NAMALWA (cell line): Measurements from ENCODE around the gene PDPR.
"Not testable (repeated sequence)": the region's sequence is repeated elsewhere in the genome, so short reads cannot be mapped to it uniquely, and the experiment has no call there.

Experiments
- DNase-seq: peaks from one replicate; pipeline ENCODE4 v3.0.0-alpha.2; 2015; ENCODE audit warnings: low spot score

PDPR gene

DNA sequence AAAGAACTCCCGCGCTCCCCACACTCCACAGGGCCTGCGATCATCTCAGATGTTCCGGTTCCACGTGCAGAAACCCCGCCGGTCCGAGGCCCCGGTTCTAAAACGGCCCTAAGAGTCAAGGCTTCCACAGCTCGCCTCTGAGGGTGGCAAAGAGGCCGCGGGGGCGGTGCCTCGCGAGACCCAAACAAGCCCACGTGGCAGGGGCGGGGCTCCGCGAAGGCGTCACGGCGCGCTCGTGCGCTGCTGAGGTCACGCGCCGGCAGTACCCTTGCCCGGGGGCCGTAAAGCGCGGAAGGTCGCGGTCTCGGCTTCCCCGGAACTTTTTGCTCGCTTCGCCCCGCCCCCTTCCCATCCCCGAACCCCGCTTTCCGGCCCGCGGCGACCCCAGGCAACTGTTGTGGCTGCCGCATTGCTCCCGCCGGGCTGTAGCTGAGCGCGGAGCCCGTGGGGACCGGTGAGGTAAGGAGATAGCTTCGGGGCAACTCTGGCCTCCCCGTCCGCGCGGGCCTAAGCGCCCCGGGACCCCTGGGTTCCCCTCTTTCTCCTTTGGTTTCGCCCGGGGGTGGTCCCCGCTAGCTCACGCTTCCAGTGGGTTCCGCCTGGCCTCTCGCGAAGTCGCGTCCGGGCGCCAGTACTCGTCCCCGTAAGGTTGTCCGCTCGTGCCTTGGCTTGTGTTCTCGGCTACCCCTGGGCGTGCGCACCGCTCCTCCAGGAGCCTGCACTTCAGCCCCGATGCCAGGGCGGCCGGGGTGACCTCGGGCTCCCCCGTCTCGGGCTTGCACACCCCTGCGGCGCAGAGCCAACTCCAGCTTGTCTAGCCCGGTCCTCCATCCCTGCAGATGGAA lies at the start of gene PDPR:
Gene PDPR (plus strand): TSS at position 351 of the 845 bp plus-strand sequence. CDS start 6,161 bp downstream, outside the sequence.
- peak; percentile 94 for DNase-seq

DNA sequence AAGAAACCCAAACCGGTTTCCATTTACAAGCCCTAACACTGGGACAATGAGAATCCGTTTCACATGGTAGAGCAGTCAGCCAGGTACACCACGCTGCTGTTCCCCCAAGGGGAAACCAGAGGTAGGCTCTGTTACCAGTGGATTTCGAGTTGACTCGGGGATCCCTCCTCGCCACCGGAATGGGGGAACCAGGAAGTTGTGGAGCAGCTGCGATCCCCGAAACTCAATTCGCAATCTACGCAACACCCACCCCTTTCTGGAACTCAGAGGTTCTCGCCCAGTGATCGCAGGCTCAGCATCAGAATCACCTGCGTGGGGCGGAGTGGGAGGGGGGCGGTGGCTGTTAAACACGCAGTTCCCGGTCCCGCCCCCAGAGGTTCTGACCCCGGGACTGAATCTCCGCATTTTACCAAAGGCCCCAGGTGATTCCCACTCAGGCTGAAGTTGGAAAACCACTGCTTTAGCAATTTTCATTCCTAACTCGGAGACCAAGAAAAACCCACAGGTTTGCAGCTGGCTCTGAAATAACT lies 49.2 kb upstream of the PDPR start:
- DNase-seq = peak; percentile 25

DNA sequence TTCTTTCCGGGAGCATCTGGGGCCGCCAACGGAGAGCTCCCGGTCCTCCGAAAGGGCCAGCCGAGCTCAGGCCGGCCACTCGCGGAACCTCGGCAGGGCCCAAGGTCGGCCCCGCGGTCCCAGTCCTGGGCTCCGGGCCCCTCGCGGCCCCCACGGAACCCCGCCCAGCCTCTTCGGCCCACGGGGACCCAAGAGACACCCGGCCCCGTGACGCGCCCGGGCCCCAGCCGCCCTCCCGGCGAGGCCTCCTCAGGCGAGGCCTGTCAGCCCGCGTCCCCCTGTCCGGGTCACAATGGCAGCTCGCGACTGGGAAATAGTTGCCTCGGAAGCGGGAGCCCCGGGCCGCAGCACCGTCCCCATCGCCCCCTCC lies 48.8 kb upstream of the PDPR start:
- not testable (repeated sequence) for DNase-seq

DNA sequence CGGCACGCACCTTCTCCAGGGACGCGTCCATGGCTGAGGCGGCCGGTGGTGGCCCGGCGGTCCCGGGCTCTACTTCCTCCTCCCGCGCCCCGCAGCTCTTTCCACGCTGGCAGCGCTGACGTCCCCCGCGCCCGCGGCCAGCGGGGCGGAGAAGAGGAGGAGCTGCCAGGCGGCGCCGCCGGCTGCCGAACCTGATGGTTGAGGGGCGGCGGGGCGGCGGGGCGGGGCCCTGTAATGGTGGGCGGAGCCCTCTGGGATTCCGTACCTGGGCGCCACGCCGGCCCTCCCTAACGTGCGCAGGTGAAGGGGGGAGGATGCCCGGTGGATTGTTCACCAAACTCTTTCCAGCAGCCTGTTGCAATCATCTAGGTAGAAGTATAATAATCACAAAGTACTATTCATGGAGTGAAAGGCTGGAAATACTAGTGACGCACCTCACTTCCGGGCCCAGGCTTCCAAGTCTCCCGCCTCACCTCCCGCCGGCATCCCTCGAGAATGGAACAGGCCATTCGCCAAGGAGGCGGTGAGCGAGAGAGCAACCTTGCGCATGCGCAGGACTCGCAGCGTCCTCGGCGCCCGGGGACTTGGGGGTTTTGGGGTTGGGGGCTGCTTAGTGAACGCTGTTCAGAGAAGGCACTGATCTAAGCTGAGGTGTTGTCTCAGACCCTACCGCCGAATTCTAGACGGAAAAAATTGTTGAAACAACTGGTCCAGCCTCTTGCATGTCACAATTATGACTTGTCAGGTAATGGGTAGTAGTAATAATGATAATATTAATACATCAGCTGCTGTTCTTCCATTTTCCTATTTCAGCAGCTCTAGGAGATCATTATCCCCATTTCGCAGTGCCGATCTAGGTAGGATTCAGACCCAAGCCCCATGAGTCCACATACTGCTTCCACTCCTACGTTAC lies 48.1 kb upstream of the PDPR start:
- peak; percentile 92 for DNase-seq

DNA sequence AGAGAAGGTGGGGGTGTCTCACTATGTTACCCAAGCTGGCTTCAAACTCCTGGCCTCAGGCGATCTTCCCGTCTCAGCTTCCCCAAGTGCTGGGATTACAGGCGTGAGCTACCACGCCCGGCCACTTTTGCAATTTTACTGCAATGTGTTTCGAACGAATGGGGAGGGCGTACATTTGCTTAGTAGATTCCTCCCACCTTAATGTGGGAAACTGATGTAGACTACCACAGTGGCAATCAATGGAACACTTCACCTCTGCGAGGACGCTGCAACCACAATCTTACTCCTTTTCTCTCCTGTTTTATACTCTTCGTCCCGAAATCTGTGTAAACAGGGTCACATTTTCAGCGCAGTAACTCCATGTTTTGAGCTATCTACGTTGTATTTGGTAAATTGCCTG lies 47.4 kb upstream of the PDPR start:
- peak; percentile 9 for DNase-seq

DNA sequence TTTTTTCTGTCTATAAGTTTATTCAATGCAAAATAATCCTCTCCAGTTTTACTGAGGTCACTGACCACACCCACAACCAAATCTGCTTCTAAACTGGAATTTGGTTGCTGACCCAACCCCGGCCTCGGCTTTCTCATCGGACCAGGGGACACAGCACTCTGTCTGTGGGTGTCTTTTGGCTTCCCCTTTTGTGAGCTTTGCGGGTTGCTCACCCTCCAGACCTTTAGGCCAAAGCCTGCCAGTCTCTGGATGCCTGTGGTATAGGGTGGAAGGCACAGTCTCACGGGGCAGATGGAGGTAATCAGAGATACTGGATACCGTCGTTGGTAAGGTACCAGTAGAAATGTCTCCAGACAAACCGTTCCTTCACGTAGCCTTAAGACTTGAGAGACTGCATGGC lies 35.1 kb upstream of the PDPR start:
- DNase-seq = not testable (repeated sequence)

DNA sequence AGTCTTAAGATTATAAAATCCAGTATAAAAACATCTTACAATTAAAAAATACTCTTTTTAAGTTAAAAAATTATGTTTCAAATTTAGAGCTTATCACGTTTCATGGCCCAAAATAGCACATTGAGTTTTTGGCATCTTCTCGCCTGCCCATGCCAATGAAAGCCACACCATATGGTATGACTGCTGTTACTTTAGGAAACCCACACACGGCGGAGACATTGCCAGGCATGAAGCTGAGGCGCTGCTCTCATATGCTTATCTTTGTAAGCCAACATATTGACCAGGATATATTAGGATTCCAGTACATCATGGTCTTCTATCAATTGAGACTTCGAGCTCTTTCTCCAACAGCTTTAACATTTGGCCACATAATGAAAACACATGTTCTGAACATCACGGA lies 32.9 kb upstream of the PDPR start:
- DNase-seq = not testable (repeated sequence)

DNA sequence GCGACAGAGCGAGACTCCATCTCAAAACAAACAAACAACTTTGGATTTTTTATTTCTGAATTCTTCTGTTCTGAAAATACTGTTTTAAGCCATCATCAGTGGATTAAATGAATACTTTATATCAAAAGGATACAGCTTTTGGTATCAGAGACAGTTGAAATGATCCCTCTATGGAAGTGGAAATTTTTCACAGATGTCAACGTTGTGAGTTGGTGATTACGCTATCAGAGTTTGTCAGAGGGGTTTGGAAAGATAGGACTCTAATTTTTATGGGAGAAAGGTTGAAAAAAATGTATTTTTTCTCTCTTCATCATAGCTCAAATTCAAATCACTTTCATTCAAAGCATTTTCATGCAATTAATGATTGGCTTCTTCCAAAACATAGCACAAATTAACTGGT lies 30.2 kb upstream of the PDPR start:
- DNase-seq = not testable (repeated sequence)

DNA sequence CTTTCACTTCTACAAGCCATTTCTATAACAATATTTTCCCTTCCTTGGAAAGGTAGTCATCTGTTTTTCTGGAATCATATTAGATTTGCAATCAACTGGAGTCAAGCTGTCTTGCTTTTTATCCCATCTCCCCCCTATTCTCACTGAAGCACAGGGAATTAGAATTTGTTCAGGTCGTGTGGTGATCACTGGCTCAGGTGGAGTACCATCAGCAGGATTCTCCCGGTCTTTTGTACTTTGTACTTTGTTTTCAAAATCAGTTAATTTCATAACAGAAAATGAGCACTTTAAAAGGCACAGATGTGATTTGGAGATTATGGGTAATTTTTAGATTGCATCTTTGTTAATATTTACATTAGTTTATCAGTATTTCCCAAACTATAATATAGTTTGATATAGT lies 26.0 kb upstream of the PDPR start:
- not testable (repeated sequence) for DNase-seq

DNA sequence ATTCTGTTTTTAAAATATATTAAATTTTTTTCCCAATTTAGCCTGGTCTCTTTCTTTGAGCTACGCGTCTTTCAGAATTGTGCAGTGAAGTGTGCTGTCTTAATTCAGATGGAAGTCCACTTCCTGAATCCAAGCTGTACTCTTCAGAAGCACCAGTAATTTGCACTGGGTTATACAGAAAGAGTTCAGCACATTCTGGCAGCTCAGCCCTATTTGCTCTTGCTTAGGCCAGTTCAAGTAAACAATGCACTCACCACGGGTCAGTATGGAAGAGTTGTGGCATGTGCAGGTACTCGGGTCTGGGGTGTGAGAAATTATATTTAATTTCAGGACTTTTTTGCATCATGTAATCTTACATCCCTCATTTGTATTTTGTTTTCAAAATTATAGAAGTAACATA lies 25.3 kb upstream of the PDPR start:
- not testable (repeated sequence) for DNase-seq

DNA sequence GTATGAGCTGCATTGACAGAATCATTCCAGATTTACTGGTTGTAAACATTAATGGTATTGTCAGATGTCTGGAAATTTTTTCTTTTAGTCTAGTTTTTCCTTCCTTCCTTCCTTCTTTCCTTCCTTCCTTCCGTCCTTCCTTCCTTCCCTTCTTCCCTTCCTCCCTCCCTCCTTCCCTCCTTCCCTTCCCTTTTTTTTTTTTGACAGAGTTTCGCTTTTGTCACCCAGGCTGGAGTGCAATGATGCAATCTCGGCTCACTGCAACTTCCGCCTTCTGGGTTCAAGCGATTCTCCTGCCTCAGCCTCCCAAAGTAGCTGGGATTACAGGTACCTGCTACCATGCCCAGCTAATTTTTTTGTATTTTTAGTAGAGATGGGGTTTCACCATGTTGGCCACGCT lies 24.8 kb upstream of the PDPR start:
- DNase-seq = not testable (repeated sequence)

DNA sequence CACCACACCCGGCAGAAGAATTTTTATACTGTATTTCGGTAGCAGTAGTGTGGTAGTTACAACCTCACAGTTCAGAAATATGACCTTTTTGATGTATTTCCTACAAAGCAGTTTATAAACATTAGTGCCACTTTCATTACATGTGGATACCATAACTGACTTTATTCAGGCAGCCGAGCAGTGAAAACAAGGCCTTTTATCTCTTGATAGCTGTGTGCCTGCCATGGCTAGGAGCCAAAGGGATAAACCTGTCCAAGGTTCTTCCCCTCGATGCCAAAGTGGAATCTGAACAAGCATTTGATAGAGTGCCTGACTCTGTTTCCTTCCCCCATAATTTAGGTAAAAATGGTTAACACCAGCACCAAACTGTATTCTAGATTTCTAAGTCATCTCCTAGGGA lies 23.0 kb upstream of the PDPR start:
- DNase-seq = not testable (repeated sequence)

DNA sequence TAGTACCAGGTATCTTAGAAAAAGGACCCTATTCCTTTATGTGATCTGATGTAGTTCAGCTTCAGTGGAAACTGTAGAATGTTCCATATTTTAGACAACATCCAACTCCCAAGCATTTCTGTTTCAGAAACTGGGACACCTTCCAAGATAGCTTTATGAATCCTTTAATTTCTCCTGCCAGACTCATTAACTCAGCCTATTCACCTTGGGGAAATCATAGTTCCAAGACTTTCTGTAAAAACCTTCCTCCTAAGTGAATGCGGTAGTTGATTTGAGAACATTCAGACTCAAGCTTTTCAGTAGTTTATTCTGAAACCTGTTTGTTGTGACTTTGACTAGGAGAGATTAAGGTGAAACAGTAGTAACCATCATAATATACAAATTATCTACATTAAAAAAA lies 20.0 kb upstream of the PDPR start:
- not testable (repeated sequence) for DNase-seq

DNA sequence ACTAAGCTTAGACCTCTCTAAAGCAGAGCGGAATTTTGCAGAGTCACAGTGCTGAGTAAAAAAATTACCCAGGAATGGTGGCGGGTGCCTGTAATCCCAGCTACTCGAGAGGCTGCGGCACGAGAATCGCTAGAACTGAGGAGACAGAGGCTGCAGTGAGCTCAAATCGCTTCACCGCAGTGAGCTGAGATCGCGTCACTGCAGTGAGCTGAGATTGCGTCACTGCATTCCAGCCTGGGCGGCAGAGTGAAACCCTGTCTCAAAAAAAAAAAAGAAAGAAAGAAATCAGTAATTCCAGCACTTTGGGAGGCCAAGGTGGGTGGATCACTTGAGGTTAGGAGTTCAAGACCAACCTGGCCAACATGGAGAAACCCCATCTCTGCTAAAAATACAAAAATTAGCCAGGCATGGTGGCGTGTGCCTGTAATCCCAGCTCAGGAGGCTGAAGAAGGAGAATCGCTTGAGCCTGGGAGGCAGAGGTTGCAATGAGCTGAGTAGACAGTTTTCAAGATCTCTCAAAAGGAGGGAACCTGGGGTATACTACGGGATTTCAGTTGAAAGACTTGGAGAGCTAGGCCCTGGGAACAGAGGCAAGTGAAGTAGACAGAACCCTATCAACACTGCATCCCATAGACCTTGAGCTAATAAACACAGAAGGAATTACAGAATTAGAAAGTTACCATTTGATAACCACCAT lies 4.4 kb upstream of the PDPR start:
- not testable (repeated sequence) for DNase-seq

DNA sequence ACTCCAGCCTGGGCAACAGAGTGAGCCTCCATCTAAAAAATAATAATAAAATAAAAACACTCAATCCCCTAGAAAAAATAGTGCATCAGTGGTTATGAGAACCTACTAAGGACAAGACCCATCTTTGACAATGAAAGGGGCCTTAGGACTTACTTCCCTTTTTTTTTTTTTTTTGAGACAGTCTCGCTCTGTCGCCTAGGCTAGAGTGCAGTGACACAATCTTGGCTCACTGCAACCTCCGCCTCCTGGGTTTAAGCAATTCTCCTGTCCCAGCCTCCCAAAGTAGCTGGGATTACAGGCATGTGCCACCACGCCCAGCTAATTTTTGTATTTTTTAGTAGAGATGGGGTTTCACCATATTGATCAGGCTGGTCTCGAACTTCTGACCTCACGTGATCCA lies 2.0 kb upstream of the PDPR start:
- peak; percentile 28 for DNase-seq

DNA sequence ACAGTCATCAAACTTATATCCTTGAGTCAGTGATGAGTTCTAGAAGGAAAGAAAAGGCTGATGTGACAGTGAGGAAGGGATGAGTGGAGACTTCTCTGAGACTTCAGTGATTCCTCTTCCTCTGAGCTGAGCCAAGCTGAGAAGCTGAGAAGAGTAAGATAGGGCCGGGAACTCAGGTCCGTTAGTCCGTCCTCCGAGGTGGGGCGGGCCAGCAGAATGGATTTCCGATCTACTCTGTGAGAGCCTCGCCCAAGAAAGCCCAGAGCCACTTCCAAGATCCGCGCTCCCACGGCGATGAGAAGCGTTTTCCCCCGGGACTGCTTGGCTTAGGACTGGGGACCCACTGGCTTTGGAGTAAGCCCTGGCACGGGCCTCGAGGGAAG lies 542 bp upstream of the PDPR start:
- not testable (repeated sequence) for DNase-seq

DNA sequence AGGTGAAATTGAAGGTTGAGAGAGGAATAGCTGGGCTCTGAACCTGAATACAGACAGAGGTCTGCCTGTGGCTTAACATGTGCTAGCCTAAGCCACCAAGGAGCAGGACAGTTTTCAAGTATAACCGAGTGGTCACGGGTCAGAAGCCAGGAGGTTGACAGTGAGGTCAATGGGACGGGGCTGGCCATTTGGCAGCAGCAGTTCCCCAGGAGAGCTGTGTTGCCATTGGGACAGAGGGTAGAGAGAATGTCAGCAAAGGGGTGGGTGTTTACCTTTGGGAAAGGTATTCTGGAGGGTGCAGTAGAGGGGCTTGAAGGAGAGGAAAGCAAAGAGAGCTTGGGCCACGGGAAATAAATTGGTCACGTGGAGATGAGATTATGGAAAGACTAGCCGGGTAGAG lies 4.2 kb downstream of the PDPR start:
- DNase-seq = not testable (repeated sequence)

DNA sequence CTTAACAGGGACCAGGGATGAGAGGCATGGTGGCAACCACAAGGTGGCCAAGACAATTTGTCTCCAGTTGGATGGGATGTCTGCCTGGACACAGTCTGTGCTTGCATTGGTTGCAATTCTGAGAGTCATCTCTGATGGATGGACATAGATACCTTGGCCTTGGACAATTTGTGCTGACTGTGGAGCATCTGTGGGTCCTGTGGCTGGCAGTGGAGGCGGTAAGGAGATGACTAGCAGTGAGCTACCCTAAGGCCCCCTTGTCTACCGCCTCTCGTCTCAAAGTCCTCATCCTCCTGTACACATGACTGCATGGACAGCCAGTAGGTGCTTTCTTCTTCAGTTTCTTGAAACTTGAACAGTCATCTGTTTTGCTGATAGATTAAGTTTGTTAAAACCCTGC lies 4.6 kb downstream of the PDPR start:
- not testable (repeated sequence) for DNase-seq

DNA sequence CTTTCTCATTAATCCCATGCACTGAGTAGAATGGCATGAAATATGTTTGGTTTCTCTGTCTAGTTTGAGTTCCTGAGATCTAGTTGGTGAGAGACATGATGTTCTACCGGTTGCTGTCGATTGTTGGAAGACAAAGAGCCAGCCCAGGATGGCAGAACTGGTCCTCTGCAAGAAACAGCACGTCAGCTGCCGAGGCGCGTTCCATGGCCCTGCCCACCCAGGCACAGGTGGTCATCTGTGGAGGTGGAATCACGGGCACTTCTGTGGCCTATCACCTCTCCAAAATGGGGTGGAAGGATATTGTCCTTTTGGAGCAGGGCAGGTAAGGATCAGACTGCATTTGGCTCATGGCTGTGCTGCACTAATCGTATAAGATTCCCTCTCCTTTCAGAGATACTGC lies 6.3 kb downstream of the PDPR start:
- not testable (repeated sequence) for DNase-seq

DNA sequence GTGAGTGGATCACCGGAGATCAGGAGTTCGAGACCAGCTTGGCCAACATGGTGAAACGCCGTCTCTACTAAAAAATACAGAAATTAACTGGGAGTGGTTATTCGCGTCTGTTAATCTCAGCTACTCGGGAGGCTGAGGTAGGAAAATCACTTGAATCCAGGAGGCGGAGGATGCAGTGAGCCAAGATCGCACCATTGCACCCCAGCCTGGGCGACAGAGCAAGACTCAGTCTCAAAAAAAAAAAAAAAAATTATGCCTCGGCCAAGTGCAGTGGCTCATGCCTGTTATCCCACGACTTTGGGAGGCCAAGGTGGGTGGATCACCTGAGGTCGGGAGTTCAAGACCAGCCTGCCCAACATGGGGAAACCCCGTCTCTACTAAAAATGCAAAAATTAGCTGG lies 9.7 kb downstream of the PDPR start:
- DNase-seq = not testable (repeated sequence)

DNA sequence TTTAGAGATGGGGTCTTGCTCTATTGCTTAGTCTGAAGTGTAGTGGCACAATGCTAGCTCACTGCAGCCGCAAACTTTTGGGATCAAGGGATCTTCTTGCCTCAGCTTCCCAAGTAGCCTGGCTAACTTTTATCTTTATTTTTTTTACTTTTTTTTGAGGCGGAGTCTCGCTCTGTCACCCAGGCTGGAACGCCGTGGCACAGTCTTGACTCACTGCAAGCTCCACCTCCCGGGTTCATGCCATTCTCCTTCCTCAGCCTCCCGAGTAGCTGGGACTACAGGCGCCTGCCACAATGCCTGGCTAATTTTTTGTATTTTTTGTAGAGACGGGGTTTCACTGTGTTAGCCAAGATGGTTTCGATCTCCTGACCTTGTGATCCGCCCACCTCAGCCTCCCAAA lies 12.1 kb downstream of the PDPR start:
- DNase-seq = not testable (repeated sequence)

DNA sequence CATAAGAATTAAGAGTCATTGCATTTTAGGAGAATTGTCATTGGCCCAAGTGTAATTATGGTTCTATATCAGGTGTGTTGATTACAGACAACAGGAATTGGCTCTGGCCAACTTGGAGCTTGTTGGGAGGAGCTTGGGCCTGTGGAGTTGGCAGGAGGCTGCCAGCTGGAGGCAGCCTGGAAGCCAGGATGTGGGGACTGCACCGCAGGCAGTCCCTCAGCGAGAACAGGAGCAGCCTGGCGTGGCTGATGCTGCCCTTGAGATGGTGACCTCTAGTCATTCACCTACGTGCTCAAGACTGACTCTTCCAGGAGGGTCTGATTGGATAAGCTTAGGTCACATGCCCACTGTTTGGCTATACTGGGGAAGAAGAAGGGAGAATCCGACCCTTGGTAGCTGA lies 13.6 kb downstream of the PDPR start:
- not testable (repeated sequence) for DNase-seq
